Neural cell (in vitro differentiated cells): ENCODE measurements around the gene PBX1.

Experiments used
- CTCF ChIP-seq: fragments of 450-650 bp; IDR thresholded peaks from 2 replicates; pipeline ENCODE4 v1.5.1; 2014; ENCODE audit warnings: antibody characterized with exemption, mild to moderate bottlenecking, moderate library complexity; ENCODE audit not compliant: poor library complexity, severe bottlenecking
- EP300 ChIP-seq: fragments of 450-650 bp; conservative IDR thresholded peaks from 2 replicates; pipeline ENCODE4 v1.6.1; 2014; ENCODE audit warnings: antibody characterized with exemption, mild to moderate bottlenecking, moderate library complexity; ENCODE audit not compliant: poor library complexity, severe bottlenecking
- EZH2 ChIP-seq: fragments of 200-600, 300-800 bp; shearing (Covaris generic), sonication (generic); IDR thresholded peaks from 2 replicates; pipeline ENCODE4 v1.6.1; 2014; ENCODE audit warnings: antibody characterized with exemption, low read length, borderline replicate concordance, mild to moderate bottlenecking; ENCODE audit not compliant: insufficient read depth, poor library complexity, severe bottlenecking
- MXI1 ChIP-seq: fragments of 450-650 bp; conservative IDR thresholded peaks from 2 replicates; pipeline ENCODE4 v1.6.1; 2014; ENCODE audit warnings: antibody characterized with exemption, mild to moderate bottlenecking; ENCODE audit not compliant: poor library complexity, severe bottlenecking
- POLR2AphosphoS5 ChIP-seq: IDR thresholded peaks from 2 replicates; pipeline ENCODE4 v1.6.1; 2012
- RAD21 ChIP-seq: fragments of 450-650 bp; conservative IDR thresholded peaks from 2 replicates; pipeline ENCODE4 v1.6.1; 2014; ENCODE audit warnings: antibody characterized with exemption, mild to moderate bottlenecking, moderate library complexity
- REST ChIP-seq: IDR thresholded peaks from 2 replicates; pipeline ENCODE4 v1.6.1; 2012; ENCODE audit warnings: borderline replicate concordance
- SMC3 ChIP-seq: fragments of 450-650 bp; conservative IDR thresholded peaks from 2 replicates; pipeline ENCODE4 v1.6.1; 2014; ENCODE audit warnings: antibody characterized with exemption, mild to moderate bottlenecking, moderate library complexity; ENCODE audit not compliant: poor library complexity
- TAF1 ChIP-seq: IDR thresholded peaks from 2 replicates; pipeline ENCODE4 v1.6.1; 2012; ENCODE audit warnings: low read depth

GRCh38 chr1:164672588-164672987 lies 113.6 kb downstream of the PBX1 start:
- TF ChIP-seq EZH2 (no peak), CTCF (no peak), REST (no peak), RAD21 (no peak), POLR2AphosphoS5 (no peak), TAF1 (no peak), MXI1 (no peak), EP300 (no peak), SMC3 (no peak)
